ENCODE measurements around the gene AMIGO1.

The AMIGO1 gene

DNA sequence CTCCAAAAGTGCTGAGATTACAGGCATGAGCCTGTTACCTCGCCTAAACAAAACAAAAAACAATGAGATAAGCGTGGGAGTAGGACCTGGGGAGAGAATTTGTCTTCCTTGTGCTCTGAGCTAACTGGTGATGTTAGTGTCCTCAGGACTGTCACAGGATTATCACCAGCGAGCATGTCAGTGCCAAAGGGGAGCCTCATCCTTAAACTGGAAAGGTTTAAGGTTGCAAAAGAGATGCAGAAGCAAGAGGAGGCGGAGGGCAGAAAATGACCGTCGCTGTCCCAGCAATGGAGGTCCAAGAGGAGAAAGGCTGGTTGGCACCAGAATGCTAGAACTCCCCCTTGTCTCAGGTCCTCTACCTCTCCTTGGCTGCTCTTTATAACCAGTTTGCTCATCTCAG, 39.3 kb downstream of the AMIGO1 start:
- no peak overlapping the region for H3K4me3 ChIP-seq (ENCODE audit: low read depth, low read length)
- DNase-seq (ENCODE audit: low read depth) = no peak
- TF ChIP-seq, protein P1, sequence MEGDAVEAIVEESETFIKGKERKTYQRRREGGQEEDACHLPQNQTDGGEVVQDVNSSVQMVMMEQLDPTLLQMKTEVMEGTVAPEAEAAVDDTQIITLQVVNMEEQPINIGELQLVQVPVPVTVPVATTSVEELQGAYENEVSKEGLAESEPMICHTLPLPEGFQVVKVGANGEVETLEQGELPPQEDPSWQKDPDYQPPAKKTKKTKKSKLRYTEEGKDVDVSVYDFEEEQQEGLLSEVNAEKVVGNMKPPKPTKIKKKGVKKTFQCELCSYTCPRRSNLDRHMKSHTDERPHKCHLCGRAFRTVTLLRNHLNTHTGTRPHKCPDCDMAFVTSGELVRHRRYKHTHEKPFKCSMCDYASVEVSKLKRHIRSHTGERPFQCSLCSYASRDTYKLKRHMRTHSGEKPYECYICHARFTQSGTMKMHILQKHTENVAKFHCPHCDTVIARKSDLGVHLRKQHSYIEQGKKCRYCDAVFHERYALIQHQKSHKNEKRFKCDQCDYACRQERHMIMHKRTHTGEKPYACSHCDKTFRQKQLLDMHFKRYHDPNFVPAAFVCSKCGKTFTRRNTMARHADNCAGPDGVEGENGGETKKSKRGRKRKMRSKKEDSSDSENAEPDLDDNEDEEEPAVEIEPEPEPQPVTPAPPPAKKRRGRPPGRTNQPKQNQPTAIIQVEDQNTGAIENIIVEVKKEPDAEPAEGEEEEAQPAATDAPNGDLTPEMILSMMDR (conservative IDR thresholded peaks at IDR 0.05; ENCODE audit: low read depth, low read length) = no peak

DNA sequence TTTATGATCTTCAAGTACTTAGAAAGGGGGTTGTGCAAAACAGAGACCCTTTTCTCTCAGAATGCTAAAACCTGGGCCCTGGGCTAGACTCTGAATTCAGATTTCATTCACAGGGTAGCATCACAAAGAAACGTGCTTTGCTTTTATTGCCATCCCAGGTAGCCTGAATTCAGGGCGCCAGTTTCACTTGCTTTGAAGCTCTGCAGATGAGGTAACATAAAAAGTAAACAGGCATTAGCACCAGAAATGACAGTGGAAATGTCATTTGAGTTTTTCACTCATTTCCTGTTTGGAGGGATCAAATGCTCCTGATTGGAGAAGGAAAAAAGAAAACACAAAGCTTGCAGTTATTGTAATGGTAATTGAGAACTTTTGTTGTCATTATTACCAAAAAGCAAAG, 40.6 kb downstream of the AMIGO1 start:
- no peak overlapping the region for H3K4me3 ChIP-seq (ENCODE audit: low read depth, low read length)
- DNase-seq (ENCODE audit: low read depth) = no peak
- TF ChIP-seq, protein P1 (conservative IDR thresholded peaks at IDR 0.05; ENCODE audit: low read depth, low read length) = no peak

DNA sequence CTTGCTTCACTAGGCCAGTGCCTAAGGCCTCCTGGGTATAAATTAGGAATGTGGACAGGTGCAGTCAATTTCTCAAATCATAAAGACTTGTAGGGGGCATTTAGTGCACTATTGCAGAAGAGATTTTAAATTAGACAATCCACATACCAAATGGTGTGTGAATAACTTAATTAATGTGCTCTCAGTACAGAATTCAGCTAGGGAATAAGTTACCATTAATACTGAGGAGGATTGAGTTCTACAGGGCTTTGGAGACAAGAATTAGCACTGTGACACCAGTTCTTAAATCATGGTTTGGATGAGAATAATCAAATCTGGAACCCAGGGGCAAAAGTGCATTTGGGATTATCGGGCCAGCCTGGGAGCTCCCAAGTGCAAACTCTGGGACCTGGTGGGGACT, 41.5 kb downstream of the AMIGO1 start:
- TF ChIP-seq, protein P1 (conservative IDR thresholded peaks at IDR 0.05; ENCODE audit: low read depth, low read length) = no peak
- DNase-seq (ENCODE audit: low read depth) = no peak

DNA sequence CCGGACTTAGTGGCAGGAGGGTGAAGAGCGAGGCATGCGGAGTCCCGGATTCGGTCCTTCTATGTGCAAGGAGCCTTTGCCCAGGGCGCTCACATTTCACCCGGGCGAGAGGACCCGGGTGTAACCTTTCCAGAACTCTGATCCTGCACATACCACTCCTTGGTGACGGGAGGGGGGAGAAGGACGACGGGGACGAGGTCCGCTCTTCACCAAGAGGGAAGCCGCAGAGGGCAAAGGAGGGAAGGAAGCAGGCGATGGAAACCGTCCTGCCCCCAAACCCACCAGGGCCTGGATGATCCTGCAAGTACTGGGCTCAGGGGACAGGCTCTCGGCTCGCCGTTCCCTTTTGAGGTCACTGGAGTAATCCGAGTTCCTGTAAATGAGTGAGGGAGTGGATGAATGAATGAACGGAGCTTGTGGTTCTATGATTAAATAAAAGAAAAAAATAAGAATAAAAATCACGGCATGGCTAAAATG, 42.2 kb downstream of the AMIGO1 start:
- H3K4me3 ChIP-seq (ENCODE audit: low read depth, low read length) = no peak overlapping the region
- TF ChIP-seq, protein P1 (conservative IDR thresholded peaks at IDR 0.05; ENCODE audit: low read depth, low read length) = no peak
- DNase-seq (ENCODE audit: low read depth) = no peak

More for the DNA sequence above, 41.5 kb downstream of the AMIGO1 start:
- H3K4me3 ChIP-seq (ENCODE audit: low read depth, low read length) = no peak overlapping the region

DNA sequence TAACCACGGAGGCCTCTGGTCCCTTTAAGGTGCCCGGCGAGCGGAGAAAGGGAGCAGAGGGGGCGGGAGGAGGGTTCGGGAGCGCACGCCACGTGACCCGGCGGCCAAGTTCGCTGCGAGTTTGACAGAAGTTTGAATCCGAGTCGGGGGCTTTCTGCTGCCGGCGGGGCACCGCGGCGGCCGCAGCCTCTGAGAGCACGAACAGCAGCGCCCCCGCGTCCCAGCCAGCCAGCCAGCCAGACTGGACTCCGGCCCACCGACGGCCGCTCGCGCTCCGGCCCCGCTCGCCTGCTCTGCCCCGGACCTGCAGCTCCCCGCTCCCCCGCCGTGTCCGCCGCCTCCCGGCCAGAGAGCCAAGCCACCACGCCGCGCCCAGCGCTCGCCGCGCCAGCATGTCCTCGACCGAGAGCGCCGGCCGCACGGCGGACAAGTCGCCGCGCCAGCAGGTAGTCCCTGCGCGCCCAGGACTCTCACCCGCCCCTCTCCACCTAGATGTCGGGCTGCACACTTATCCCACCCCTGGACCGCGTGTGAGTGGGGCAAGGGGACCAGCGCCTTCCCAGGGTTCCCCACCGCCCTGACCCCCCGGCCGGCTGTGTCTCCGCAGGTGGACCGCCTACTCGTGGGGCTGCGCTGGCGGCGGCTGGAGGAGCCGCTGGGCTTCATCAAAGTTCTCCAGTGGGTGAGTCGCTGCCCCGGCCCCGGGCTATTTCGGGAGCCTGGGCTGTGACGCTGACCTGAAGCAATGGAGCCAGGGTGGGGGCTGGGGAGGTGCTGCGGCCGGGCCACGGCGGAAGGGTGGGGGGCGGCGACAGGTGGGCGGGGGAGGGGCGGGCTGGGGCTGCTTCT, 42.9 kb downstream of the AMIGO1 start, which contains the start of gene SYPL2:
Gene SYPL2 (plus strand): TSS at position 95 of the 849 bp plus-strand sequence. CDS start 298 bp downstream, at position 393.
- DNase-seq (ENCODE audit: low read depth) = peak; percentile 5
- TF ChIP-seq, protein P1 (conservative IDR thresholded peaks at IDR 0.05; ENCODE audit: low read depth, low read length) = no peak
- peak within 1 kb of the TSS; percentile 53 for H3K4me3 ChIP-seq (ENCODE audit: low read depth, low read length)

DNA sequence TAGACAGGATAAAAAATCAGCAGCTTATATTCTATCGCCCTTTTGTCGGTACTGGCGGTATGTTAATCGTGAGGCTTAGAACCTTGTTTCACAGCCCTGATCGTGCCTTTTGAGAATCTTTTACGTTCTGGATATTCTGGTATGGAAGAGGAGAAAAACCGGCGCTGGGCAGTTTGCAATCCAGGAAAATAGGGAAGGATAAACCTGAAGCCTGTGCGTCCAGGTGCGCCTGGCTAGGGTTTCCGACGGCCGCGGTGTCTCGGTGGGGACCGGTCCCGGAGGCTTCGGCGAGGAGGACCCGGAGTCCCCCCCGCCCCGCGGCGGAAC, 43.4 kb downstream of the AMIGO1 start:
- TF ChIP-seq, protein P1 (conservative IDR thresholded peaks at IDR 0.05; ENCODE audit: low read depth, low read length) = no peak
- DNase-seq (ENCODE audit: low read depth) = no peak
- H3K4me3 ChIP-seq (ENCODE audit: low read depth, low read length) = peak overlapping the region; percentile 53

DNA sequence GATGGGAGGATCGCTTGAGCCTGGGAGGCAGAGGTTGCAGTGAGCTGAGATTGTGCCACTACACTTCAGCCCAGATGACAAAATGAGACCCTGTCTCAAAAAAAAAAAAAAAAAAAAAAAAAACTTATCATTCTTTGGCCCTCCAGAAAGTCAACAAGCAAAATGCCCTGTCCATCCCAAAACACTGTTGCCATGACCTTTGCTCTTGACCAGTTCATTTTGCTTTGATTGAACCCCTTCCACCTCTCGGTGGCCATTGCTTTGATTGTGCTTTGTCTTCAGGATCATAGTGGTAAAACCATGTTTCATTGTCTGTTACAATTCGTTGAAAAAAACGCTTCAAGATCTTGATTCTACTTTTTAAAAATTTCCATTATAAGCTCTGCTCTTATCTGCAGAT, 51.7 kb downstream of the AMIGO1 start:
- DNase-seq (ENCODE audit: low read depth) = no peak
- no peak overlapping the region for H3K4me3 ChIP-seq (ENCODE audit: low read depth, low read length)
- TF ChIP-seq, protein P1 (conservative IDR thresholded peaks at IDR 0.05; ENCODE audit: low read depth, low read length) = no peak
